ENCODE data around the gene PGAM5. TPM values are rescaled to one million over a fixed set of nuclear protein-coding genes. Genes with fewer than 3 reads are reported as not detected.

Gene PGAM5
- total RNA-seq, 2 donors from 2014 or later, result 15.0 to 39.2 TPM

- WGBS, 2 donors, result 90 to 94% methylated on average over 13 to 19 of the region's 19 CpGs
- no peak for DNase-seq
These were observed 29.1 kb downstream of the PGAM5 start for GRCh38 chr12:132739600-132740312.

GRCh38 chr12:132740313-132740646 lies 29.6 kb downstream of the PGAM5 start:
- intact Hi-C loops (cut with DNase I), result no loop called here
- H3K27me3 ChIP-seq, result no peaks in the 10 kb centered on the region
- DNase-seq, result no peak
- no peak for ATAC-seq
- no peaks in the 10 kb centered on the region for H3K4me1 ChIP-seq
- no peak overlapping the region for H3K4me3 ChIP-seq
- H3K9me3 ChIP-seq, result no peaks in the 10 kb centered on the region
- H3K27ac ChIP-seq, result no peak overlapping the region
- 77 to 85% methylated on average over 6 of the region's 6 CpGs for WGBS, 2 donors
- no peak for TF ChIP-seq POLR2A (IDR thresholded peaks at IDR 0.05)
- no peak for TF ChIP-seq CTCF (IDR thresholded peaks at IDR 0.05)
- H3K36me3 ChIP-seq (replicated peaks in 1 of 2; ENCODE audit: insufficient read depth in 1 of 2, low read depth in 2 of 2), result peaks cover 5 to 49% of the 10 kb centered on the region in 2 donors

More at GRCh38 chr12:132739600-132740312, 29.1 kb downstream of the PGAM5 start:
- no peak for ATAC-seq
- no peak overlapping the region for H3K27ac ChIP-seq
- no peaks in the 10 kb centered on the region for H3K4me1 ChIP-seq
- no peak overlapping the region for H3K4me3 ChIP-seq
- TF ChIP-seq CTCF (IDR thresholded peaks at IDR 0.05), result no peak
- no peak for TF ChIP-seq POLR2A (IDR thresholded peaks at IDR 0.05)
- H3K9me3 ChIP-seq, result no peaks in the 10 kb centered on the region
- H3K27me3 ChIP-seq, result no peaks in the 10 kb centered on the region
- H3K36me3 ChIP-seq (replicated peaks in 1 of 2; ENCODE audit: insufficient read depth in 1 of 2, low read depth in 2 of 2), result peaks cover 7 to 47% of the 10 kb centered on the region in 2 donors
- intact Hi-C loops (cut with DNase I), result no loop called here

- Histone ChIP-seq H3K36me3 (replicated peaks in 1 of 2; ENCODE audit: insufficient read depth in 1 of 2, low read depth in 2 of 2) (peaks cover 1 to 49% of the 10 kb centered on the region in 2 donors), H3K27ac (no peak overlapping the region), H3K4me1 (no peaks in the 10 kb centered on the region), H3K4me3 (no peak overlapping the region), H3K9me3 (no peaks in the 10 kb centered on the region), H3K27me3 (no peaks in the 10 kb centered on the region)
- DNase-seq, result no peak
- ATAC-seq, result no peak
- 92% methylated on average over 11 of the region's 11 CpGs for WGBS, 2 donors
- TF ChIP-seq POLR2A (IDR thresholded peaks at IDR 0.05) (no peak), CTCF (IDR thresholded peaks at IDR 0.05) (no peak)
- intact Hi-C loops (cut with DNase I), result no loop called here
These were observed 30.0 kb downstream of the PGAM5 start for GRCh38 chr12:132740652-132741051.

- Histone ChIP-seq H3K27ac (no peak overlapping the region), H3K27me3 (no peaks in the 10 kb centered on the region), H3K4me1 (no peaks in the 10 kb centered on the region), H3K36me3 (replicated peaks in 1 of 2; ENCODE audit: insufficient read depth in 1 of 2, low read depth in 2 of 2) (peaks cover 0 to 47% of the 10 kb centered on the region in 2 donors), H3K4me3 (no peak overlapping the region), H3K9me3 (no peaks in the 10 kb centered on the region)
- TF ChIP-seq CTCF (IDR thresholded peaks at IDR 0.05) (no peak), POLR2A (IDR thresholded peaks at IDR 0.05) (no peak)
- intact Hi-C loops (cut with DNase I), result no loop called here
- ATAC-seq, result no peak
- no peak for DNase-seq
- 86 to 90% methylated on average over 8 of the region's 8 CpGs for WGBS, 2 donors
These were observed 31.0 kb downstream of the PGAM5 start for GRCh38 chr12:132741620-132742019.

GRCh38 chr12:132743831-132744230 lies 33.2 kb downstream of the PGAM5 start:
- DNase-seq (no peak), ATAC-seq (no peak)
- H3K36me3 ChIP-seq (replicated peaks in 1 of 2; ENCODE audit: insufficient read depth in 1 of 2, low read depth in 2 of 2), result peaks cover 5 to 55% of the 10 kb centered on the region in 2 donors
- no peaks in the 10 kb centered on the region for H3K27me3 ChIP-seq
- no peak overlapping the region for H3K27ac ChIP-seq
- TF ChIP-seq POLR2A (IDR thresholded peaks at IDR 0.05) (no peak), CTCF (IDR thresholded peaks at IDR 0.05) (no peak)
- no peaks in the 10 kb centered on the region for H3K9me3 ChIP-seq
- H3K4me3 ChIP-seq, result no peak overlapping the region
- intact Hi-C loops (cut with DNase I), result no loop called here
- no peaks in the 10 kb centered on the region for H3K4me1 ChIP-seq
- 93 to 97% methylated on average over 13 of the region's 13 CpGs for WGBS, 2 donors
